Suprapubic skin (tissue), 4 donors: ENCODE data around the gene FOXA3. TPM values are rescaled to one million over a fixed set of nuclear protein-coding genes. Genes with fewer than 3 reads are reported as not detected.
A peak's percentile ranks its signal among the peaks of the same experiment; 100 is the strongest.

ENCODE experiments used
- DNase-seq, 2 donors: peaks; one replicate each; pipeline ENCODE4 v3.0.0-alpha.2; 2019; ENCODE audit warnings: low spot score in 2 of 2
- H3K27ac ChIP-seq: fragments of 200-600 bp; sonication (generic); one replicate; pipeline ENCODE4 v1.5.1; 2019
- H3K27me3 ChIP-seq: fragments of 200-600 bp; sonication (generic); one replicate; pipeline ENCODE4 v1.5.1; 2019
- H3K36me3 ChIP-seq: fragments of 200-600 bp; sonication (generic); one replicate; pipeline ENCODE4 v1.5.1; 2019
- H3K4me1 ChIP-seq: fragments of 200-600 bp; sonication (generic); one replicate; pipeline ENCODE4 v1.5.1; 2019
- H3K4me3 ChIP-seq: fragments of 200-600 bp; sonication (generic); one replicate; pipeline ENCODE4 v1.5.1; 2019; ENCODE audit warnings: mild to moderate bottlenecking
- H3K9me3 ChIP-seq: fragments of 200-600 bp; sonication (generic); one replicate; pipeline ENCODE4 v1.5.1; 2019
- EP300 ChIP-seq: sonication (generic); formaldehyde crosslinking; IDR thresholded peaks from one replicate; pipeline ENCODE4 v1.6.1; 2017; ENCODE audit warnings: antibody characterized with exemption
- POLR2A ChIP-seq, 2 donors: fragments of 450-650 bp; IDR thresholded peaks; one replicate each; pipeline ENCODE4 v1.6.1; 2017; ENCODE audit warnings: antibody characterized with exemption in 2 of 2, mild to moderate bottlenecking in 2 of 2, moderate library complexity in 2 of 2
- POLR2AphosphoS5 ChIP-seq, 3 donors: sonication (generic); formaldehyde crosslinking; IDR thresholded peaks; one replicate each; pipeline ENCODE4 v1.6.1; 2017; ENCODE audit warnings: antibody characterized with exemption in 3 of 3
- WGBS: methylation state at CpG from one replicate; pipeline ENCODE4 v1.1.5; 2018; 5-methylcytosine and 5-hydroxymethylcytosine counted together
- total RNA-seq, 4 donors: library from RNA; depleted of rRNA; stranded (reverse); fragments of >200 nt; gene quantifications; one replicate each; pipeline ENCODE4 v1.1.0, GENCODE V29; 2016
- TF ChIP-seq, protein P1 (sequence below), 2 donors: fragments of 200-600 bp in 1 of 2; fragments of 450-650 bp in 1 of 2; sonication (generic) in 1 of 2; IDR thresholded peaks; one replicate each; pipeline ENCODE4 v1.5.1; 2016 to 2019; ENCODE audit warnings: antibody characterized with exemption in 2 of 2, mild to moderate bottlenecking in 1 of 2, moderate library complexity in 1 of 2

Gene FOXA3
- total RNA-seq, 4 donors from 2014 or later = 0.30 TPM; not detected in 3

DNA sequence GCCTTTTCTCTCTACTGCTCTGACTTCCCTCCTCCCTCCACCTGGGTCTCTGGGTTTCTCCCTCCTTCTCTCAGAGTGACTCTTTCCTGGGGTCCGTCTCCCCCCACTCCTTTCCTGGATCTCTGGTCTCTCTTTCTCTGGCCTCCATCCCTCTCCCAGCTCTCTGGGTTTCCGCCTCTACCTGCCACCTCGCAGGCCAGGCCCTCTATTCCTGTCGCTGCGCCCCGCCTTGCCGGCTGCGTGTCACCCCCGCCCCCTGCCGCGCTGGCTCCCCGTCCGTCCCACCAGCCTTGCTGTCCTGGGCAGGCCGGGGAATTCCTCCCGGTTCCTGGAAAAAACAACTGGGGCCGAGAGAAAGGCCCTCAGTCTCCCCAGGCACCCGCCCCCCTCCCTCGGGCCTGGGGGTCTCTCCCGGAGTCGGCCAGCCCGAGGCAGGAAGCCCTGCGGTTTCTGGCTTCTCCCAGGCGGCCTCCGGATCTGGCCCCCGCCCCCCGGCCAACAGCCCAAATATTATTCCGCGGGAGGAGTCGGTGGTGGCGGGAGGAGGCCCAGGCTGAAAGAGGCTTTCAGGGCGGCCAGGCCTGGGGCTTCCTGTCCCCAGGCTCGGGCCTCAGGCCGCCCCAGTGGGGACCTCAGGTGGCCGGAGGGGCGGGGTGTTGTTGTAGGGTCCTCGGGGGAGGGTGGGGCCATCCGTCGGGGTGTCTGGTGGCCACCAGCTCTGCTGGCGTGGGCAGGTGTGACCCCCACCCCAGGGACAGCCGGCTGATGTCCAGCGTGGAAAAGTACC lies 12.5 kb downstream of the FOXA3 start:
- TF ChIP-seq POLR2A (IDR thresholded peaks at IDR 0.05) (no peak), POLR2AphosphoS5 (IDR thresholded peaks at IDR 0.05) (no peak), EP300 (no peak)
- TF ChIP-seq, protein P1, sequence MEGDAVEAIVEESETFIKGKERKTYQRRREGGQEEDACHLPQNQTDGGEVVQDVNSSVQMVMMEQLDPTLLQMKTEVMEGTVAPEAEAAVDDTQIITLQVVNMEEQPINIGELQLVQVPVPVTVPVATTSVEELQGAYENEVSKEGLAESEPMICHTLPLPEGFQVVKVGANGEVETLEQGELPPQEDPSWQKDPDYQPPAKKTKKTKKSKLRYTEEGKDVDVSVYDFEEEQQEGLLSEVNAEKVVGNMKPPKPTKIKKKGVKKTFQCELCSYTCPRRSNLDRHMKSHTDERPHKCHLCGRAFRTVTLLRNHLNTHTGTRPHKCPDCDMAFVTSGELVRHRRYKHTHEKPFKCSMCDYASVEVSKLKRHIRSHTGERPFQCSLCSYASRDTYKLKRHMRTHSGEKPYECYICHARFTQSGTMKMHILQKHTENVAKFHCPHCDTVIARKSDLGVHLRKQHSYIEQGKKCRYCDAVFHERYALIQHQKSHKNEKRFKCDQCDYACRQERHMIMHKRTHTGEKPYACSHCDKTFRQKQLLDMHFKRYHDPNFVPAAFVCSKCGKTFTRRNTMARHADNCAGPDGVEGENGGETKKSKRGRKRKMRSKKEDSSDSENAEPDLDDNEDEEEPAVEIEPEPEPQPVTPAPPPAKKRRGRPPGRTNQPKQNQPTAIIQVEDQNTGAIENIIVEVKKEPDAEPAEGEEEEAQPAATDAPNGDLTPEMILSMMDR (IDR thresholded peaks at IDR 0.05) = no peak
- Histone ChIP-seq H3K27me3 (no peaks in the 10 kb centered on the region), H3K36me3 (no peaks in the 10 kb centered on the region), H3K9me3 (no peaks in the 10 kb centered on the region), H3K4me1 (peaks cover 19% of the 10 kb centered on the region), H3K27ac (peak overlapping the region; percentile 57), H3K4me3 (peak overlapping the region; percentile 41)
- WGBS = 6% methylated on average over 19 of the region's 41 CpGs
- no peak for DNase-seq

DNA sequence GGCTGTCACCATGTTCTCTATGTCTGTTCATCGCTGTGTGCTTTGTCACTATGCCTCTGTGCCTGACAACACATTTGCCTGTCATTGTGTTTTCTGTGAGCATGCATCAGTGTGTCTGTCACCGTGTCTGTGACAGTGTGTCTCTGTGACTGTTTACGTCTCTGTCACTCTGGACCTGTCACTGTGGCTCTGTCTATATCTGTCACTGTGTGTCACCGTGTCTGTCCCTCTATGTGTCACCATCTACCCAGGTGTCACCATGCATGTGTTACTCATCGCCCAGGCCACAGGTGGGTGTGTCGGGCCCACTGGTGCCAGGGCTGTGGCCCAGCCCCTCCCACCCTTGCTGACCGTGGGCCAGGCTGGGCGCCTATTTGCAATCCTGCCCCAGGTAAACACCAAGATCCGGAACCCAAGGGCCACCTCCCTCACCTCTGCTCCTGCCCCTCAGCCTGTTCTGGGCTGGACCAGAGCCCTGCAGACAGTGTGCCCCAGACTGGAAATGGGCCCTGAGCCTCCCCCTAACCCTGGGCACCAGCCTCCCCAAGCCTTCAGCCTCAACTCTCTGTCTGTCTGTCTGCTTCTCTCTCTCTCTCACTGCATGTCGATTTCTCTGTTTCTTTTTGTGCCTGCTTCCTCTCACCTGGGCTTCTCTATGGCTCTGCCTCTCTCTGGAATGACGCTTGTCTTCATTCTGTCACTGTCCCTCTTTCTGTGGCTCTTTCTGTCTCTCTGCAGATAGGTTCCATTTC lies 14.1 kb downstream of the FOXA3 start:
- Histone ChIP-seq H3K9me3 (no peaks in the 10 kb centered on the region), H3K27me3 (no peaks in the 10 kb centered on the region), H3K4me1 (peaks cover 31% of the 10 kb centered on the region), H3K27ac (peak overlapping the region; percentile 3), H3K4me3 (no peak overlapping the region), H3K36me3 (no peaks in the 10 kb centered on the region)
- DNase-seq = no peak
- 79% methylated on average over 10 of the region's 11 CpGs for WGBS
- TF ChIP-seq EP300 (no peak), POLR2A (IDR thresholded peaks at IDR 0.05) (no peak), POLR2AphosphoS5 (IDR thresholded peaks at IDR 0.05) (no peak)
- TF ChIP-seq, protein P1 (IDR thresholded peaks at IDR 0.05) = no peak

DNA sequence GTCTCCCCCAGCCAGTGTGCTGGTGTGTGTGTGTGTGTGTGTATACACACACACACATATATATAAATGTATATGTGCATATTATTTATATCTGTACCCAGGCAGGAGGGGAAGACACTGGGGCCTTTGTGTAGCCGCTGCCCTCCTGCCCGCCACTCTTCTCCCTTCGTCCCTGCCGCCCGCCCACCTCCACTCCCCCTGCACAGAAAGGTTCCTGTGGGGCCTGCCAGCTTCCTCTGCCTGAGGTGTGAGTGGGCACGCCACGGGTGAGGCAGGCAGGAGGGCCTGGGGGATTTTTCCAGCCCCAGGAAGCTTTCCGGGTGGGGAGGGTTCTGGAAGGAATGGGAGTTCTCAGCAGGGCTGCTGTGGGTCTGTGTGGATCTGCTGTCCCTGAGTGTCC lies 14.9 kb downstream of the FOXA3 start:
- Histone ChIP-seq H3K27ac (no peak overlapping the region), H3K4me3 (no peak overlapping the region), H3K9me3 (no peaks in the 10 kb centered on the region), H3K36me3 (no peaks in the 10 kb centered on the region), H3K27me3 (no peaks in the 10 kb centered on the region), H3K4me1 (peaks cover 40% of the 10 kb centered on the region)
- TF ChIP-seq EP300 (no peak), POLR2A (IDR thresholded peaks at IDR 0.05) (no peak), POLR2AphosphoS5 (IDR thresholded peaks at IDR 0.05) (no peak)
- TF ChIP-seq, protein P1 (IDR thresholded peaks at IDR 0.05) = no peak
- no peak for DNase-seq
- WGBS = 61% methylated on average over 8 of the region's 8 CpGs

DNA sequence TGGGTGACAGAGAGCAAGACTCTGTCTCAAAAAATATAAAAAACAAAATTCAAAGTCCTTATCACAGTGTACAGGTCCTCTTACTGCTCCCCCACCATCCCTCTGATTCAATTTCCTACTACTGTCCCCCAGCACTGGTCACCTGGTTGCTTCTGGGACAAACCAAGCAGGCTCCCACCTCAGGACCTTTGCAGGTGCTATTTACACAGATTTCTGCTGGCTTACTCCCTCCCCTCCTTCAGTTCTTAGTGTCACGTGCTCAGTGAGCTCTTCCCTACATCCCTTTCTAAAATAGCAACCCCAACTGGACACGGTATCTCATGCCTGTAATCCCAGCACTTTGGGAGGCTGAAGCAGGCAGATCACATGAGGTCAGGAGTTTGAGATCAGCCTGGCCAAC lies 15.8 kb downstream of the FOXA3 start:
- H3K4me3 ChIP-seq = no peak overlapping the region
- 77% methylated on average over 2 of the region's 2 CpGs for WGBS
- no peaks in the 10 kb centered on the region for H3K27me3 ChIP-seq
- H3K4me1 ChIP-seq = peaks cover 49% of the 10 kb centered on the region
- no peaks in the 10 kb centered on the region for H3K9me3 ChIP-seq
- no peak overlapping the region for H3K27ac ChIP-seq
- TF ChIP-seq POLR2A (IDR thresholded peaks at IDR 0.05) (no peak), POLR2AphosphoS5 (IDR thresholded peaks at IDR 0.05) (no peak), EP300 (no peak)
- TF ChIP-seq, protein P1 (IDR thresholded peaks at IDR 0.05) = no peak
- no peaks in the 10 kb centered on the region for H3K36me3 ChIP-seq
- no peak for DNase-seq
